HCT116 (cell line): ENCODE measurements around the gene OPCML. TPM values are rescaled to one million over a fixed set of nuclear protein-coding genes. Genes with fewer than 3 reads are reported as not detected.

Experiments
- ATAC-seq: fragments of 200-7000 bp; cut with Tn5 transposase; 2 replicates; pipeline ENCODE4 v1.9.1; 2020; ENCODE audit warnings: mild to moderate bottlenecking, moderate library complexity
- Bru-seq: library from RNA; stranded (reverse); fragments of 400-500 nt; gene quantifications from one replicate; lab custom pipeline; 2021; lab: Mats Ljungman, UMichigan
- BruChase-seq, 2 experiments: library from RNA; stranded (reverse); fragments of 400-500 nt; gene quantifications; one replicate each; lab custom pipeline; 2021; lab: Mats Ljungman, UMichigan
- BruUV-seq: library from RNA; stranded (reverse); fragments of 400-500 nt; replicated peaks from 2 replicates; lab custom pipeline; 2021; lab: Mats Ljungman, UMichigan
- CTCF ChIA-PET: fragments of 300-600 bp; sonication (Branson Sonifier 250); formaldehyde crosslinking; loops from one replicate; lab custom pipeline; 2021; ENCODE audit warnings: antibody characterized with exemption; lab: Charles Lee
- POLR2A ChIA-PET: fragments of 300-600, 350-600 bp; sonication (Branson Sonifier 250); formaldehyde crosslinking; loops from one replicate; lab custom pipeline; 2021; ENCODE audit warnings: antibody characterized with exemption; lab: Charles Lee
- RAD21 ChIA-PET, 2 experiments: fragments of 300-600 bp; sonication (Branson Sonifier 250); formaldehyde crosslinking; loops; one replicate each; lab custom pipeline; 2023; ENCODE audit warnings: low total read pairs in 2 of 2; ENCODE audit not compliant: uncharacterized antibody in 2 of 2, unreplicated experiment in 2 of 2, low non-redundant PET in 1 of 2; lab: Charles Lee
- DNase-seq: peaks from one replicate; pipeline ENCODE4 v3.0.0-alpha.2; 2010; ENCODE audit warnings: low read depth, low spot score
- H2AFZ ChIP-seq: fragments of 200-600 bp; shearing (Covaris generic), sonication (generic); 2 replicates; pipeline ENCODE4 v1.6.1; 2017; ENCODE audit warnings: low read depth, mixed run types, mixed read lengths, antibody characterized with exemption, low read length; ENCODE audit not compliant: poor library complexity, severe bottlenecking
- H3K27ac ChIP-seq: 2 replicates; pipeline ENCODE4 v1.5.1; 2012; ENCODE audit warnings: low read depth, low read length
- H3K27me3 ChIP-seq: fragments of 200-600 bp; sonication (generic); 2 replicates; pipeline ENCODE4 v1.6.1; 2016; ENCODE audit warnings: mixed run types, low read length, mixed read lengths; ENCODE audit not compliant: insufficient read depth
- H3K36me3 ChIP-seq, 2 experiments: fragments of 200-500 bp in 1 of 2; fragments of 200-600 bp in 1 of 2; sonication (Bioruptor generic) in 1 of 2; sonication (generic) in 1 of 2; 2 replicates each; pipeline versions ENCODE4 v1.5.1 to v1.6.1; 2014 to 2016; ENCODE audit warnings: low read length in 2 of 2, inconsistent platforms in 1 of 2, mixed read lengths in 1 of 2, mixed run types in 1 of 2; ENCODE audit not compliant: insufficient read depth in 2 of 2, control insufficient read depth in 1 of 2
- H3K4me1 ChIP-seq, 2 experiments: fragments of 200-600 bp in 1 of 2; sonication (generic) in 1 of 2; 2 replicates each; pipeline versions ENCODE4 v1.5.1 to v1.6.1; 2012 to 2017; ENCODE audit warnings: low read length in 2 of 2, inconsistent platforms in 1 of 2, mild to moderate bottlenecking in 1 of 2, mixed read lengths in 1 of 2, mixed run types in 1 of 2, moderate library complexity in 1 of 2; ENCODE audit not compliant: insufficient read depth in 2 of 2, control insufficient read depth in 1 of 2
- H3K4me2 ChIP-seq: fragments of 200-600 bp; sonication (generic); 2 replicates; pipeline ENCODE4 v1.6.1; 2017; ENCODE audit warnings: mixed run types, low read length, mixed read lengths
- H3K4me3 ChIP-seq, 2 experiments: fragments of 200-600 bp in 1 of 2; sonication (generic) in 1 of 2; replicated peaks in 1 of 2; 2 replicates each; pipeline ENCODE4 v1.5.1; 2011 to 2016; ENCODE audit warnings: low read length in 2 of 2, control low read depth in 1 of 2, low read depth in 1 of 2, mild to moderate bottlenecking in 1 of 2, mixed read lengths in 1 of 2, mixed run types in 1 of 2
- H3K79me2 ChIP-seq: fragments of 200-600 bp; sonication (generic); 2 replicates; pipeline ENCODE4 v1.6.1; 2017; ENCODE audit warnings: mild to moderate bottlenecking, mixed run types, low read length, moderate library complexity, mixed read lengths; ENCODE audit not compliant: insufficient read depth
- H3K9ac ChIP-seq: fragments of 200-600 bp; sonication (generic); 2 replicates; pipeline ENCODE4 v1.6.1; 2016; ENCODE audit warnings: low read length, mixed read lengths
- H3K9me2 ChIP-seq: fragments of 200-600 bp; sonication (generic), shearing (Covaris generic); 2 replicates; pipeline ENCODE4 v1.6.1; 2017; ENCODE audit warnings: mixed run types, mild to moderate bottlenecking, moderate library complexity; ENCODE audit not compliant: insufficient read depth
- H3K9me3 ChIP-seq, 2 experiments: fragments of 200-500 bp in 1 of 2; fragments of 200-600 bp in 1 of 2; sonication (Bioruptor generic) in 1 of 2; sonication (generic) in 1 of 2; 2 replicates each; pipeline ENCODE4 v1.6.1; 2014 to 2017; ENCODE audit warnings: low read length in 2 of 2, mixed read lengths in 2 of 2, inconsistent platforms in 1 of 2, low read depth in 1 of 2, mild to moderate bottlenecking in 1 of 2, mixed run types in 1 of 2, moderate library complexity in 1 of 2; ENCODE audit not compliant: control insufficient read depth in 1 of 2, insufficient read depth in 1 of 2
- H4K20me1 ChIP-seq: fragments of 200-600 bp; sonication (generic), shearing (Covaris generic); 2 replicates; pipeline ENCODE4 v1.6.1; 2017; ENCODE audit warnings: mixed run types, mild to moderate bottlenecking, moderate library complexity; ENCODE audit not compliant: insufficient read depth
- CBX3 ChIP-seq: IDR thresholded peaks from 2 replicates; pipeline ENCODE4 v1.6.1; 2012; ENCODE audit warnings: low read depth
- EGR1 ChIP-seq: IDR thresholded peaks from 2 replicates; pipeline ENCODE4 v1.6.1; 2012; ENCODE audit warnings: low read depth
- FOSL1 ChIP-seq: IDR thresholded peaks from 2 replicates; pipeline ENCODE4 v1.6.1; 2012; ENCODE audit warnings: low read depth
- POLR2A ChIP-seq: IDR thresholded peaks from 2 replicates; pipeline ENCODE4 v1.7.0; 2011; ENCODE audit warnings: borderline replicate concordance; ENCODE audit not compliant: insufficient read depth, insufficient read length; ENCODE audit errors: extremely low read depth
- POLR2AphosphoS5 ChIP-seq: IDR thresholded peaks from 2 replicates; pipeline ENCODE4 v1.6.1; 2011; ENCODE audit warnings: mild to moderate bottlenecking, low read depth, low read length, moderate library complexity
- RAD21 ChIP-seq: IDR thresholded peaks from 2 replicates; pipeline ENCODE4 v1.6.1; 2012; ENCODE audit warnings: low read depth, mild to moderate bottlenecking
- SRF ChIP-seq: IDR thresholded peaks from 2 replicates; pipeline ENCODE4 v1.6.1; 2012; ENCODE audit warnings: low read depth
- TCF7L2 ChIP-seq: IDR thresholded peaks from 2 replicates; pipeline ENCODE4 v1.7.0; 2011; ENCODE audit warnings: borderline replicate concordance, inconsistent platforms; ENCODE audit not compliant: insufficient read depth, insufficient read length; ENCODE audit errors: extremely low read depth
- YY1 ChIP-seq: IDR thresholded peaks from 2 replicates; pipeline ENCODE4 v1.6.1; 2011; ENCODE audit warnings: low read length, low read depth, moderate library complexity, mild to moderate bottlenecking; ENCODE audit not compliant: insufficient replicate concordance; ENCODE audit errors: extremely low read depth
- ZBTB33 ChIP-seq: IDR thresholded peaks from 2 replicates; pipeline ENCODE4 v1.6.1; 2011; ENCODE audit warnings: mild to moderate bottlenecking, low read length, moderate library complexity; ENCODE audit not compliant: insufficient replicate concordance; ENCODE audit errors: extremely low read depth
- intact Hi-C: fragments of 100-400 bp; cut with micrococcal nuclease; formaldehyde crosslinking; loops from 2 replicates; pipeline ENCODE4 v1.10.0; 2022
- long read RNA-seq: library from polyadenylated mRNA; unstranded; transcript quantifications from one replicate; pipeline ENCODE4 v2.0.0, GENCODE V29; 2021; ENCODE audit not compliant: unreplicated experiment
- polyA plus RNA-seq: library from polyadenylated mRNA; unstranded; fragments of >200 nt; gene quantifications from 2 replicates; pipeline ENCODE4 v1.2.1, GENCODE V29; 2012; ENCODE audit warnings: missing spikeins
- total RNA-seq: library from RNA; stranded (reverse); gene quantifications from one replicate; pipeline ENCODE4 v1.2.1, GENCODE V29; 2021; ENCODE audit not compliant: unreplicated experiment

Gene OPCML
- total RNA-seq, result not detected
- polyA plus RNA-seq, result not detected in 2 replicates
- Bru-seq, nascent RNA, result percentile 0 among the genes with signal in this experiment
- BruChase-seq, experiment 1, labeled RNA remaining after a 6-hour chase, result not detected
- BruChase-seq, experiment 2, labeled RNA remaining after a 2-hour chase, result percentile 0 among the genes with signal in this experiment
- long read RNA-seq, result 0 reads

DNA sequence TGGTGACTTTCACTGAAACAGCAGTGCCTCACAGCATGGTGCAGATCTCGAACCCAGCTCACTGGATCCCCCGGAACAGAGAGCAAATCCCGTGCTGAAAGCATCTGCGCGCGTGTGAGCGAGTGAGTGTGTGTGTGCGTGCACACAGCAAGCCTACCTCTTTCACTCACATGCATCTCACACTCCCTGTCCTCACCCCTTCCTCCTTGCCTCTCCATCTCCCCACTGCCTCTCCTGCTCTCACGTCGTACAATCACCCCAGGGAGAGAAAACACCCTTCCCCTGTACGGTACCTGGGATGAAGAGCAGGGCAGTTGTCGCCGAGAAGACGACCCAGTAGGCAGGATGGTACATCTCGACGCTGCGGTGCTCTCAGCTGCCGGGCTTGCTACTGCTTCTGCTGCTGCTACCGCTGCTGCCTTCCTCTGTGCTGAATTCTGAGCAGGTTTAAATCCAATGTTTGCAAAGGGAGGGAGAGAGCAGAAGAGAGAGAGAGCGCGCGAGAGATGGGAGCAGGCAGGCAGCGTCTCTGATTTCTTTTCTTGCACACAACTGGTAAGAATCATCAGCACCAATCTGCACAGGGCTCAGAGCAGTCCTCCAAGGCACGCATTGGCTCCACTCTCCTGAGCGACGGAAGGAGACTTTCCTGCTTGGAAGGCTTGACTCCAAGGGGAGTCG is at the start of gene OPCML:
Gene OPCML, minus strand, starts transcription at position 531 of the 681 bp plus-strand sequence.
- CTCF ChIA-PET, result no interaction called here
- Histone ChIP-seq H3K9me2 (no peaks in the 10 kb centered on the region), H2AFZ (no peak within 1 kb of the TSS), H3K36me3 (no peaks in the 10 kb centered on the region), H3K4me3 (no peak within 1 kb of the TSS), H3K9ac (no peak within 1 kb of the TSS), H3K27ac (no peak within 1 kb of the TSS), H4K20me1 (no peaks in the 10 kb centered on the region), H3K4me1 (no peaks in the 10 kb centered on the region), H3K4me2 (no peak within 1 kb of the TSS)
- no TSS peak for BruUV-seq
- ATAC-seq, result no peak
- no peak for TF ChIP-seq CBX3
- TF ChIP-seq POLR2A, result no peak
- no peak for TF ChIP-seq YY1
- no peak for TF ChIP-seq SRF
- no peak for TF ChIP-seq TCF7L2
- no peak for TF ChIP-seq RAD21
- no peak for TF ChIP-seq FOSL1
- TF ChIP-seq POLR2AphosphoS5, result no peak
- no peak for TF ChIP-seq ZBTB33
- TF ChIP-seq EGR1, result no peak
- TF ChIP-seq, all 23 proteins: peak for 0
- intact Hi-C loops, result no loop called here
- ChIA-PET POLR2A (no interaction called here), RAD21 (no interaction called here)
- DNase-seq, result no peak
- Histone ChIP-seq H3K27me3 (no peaks in the 10 kb centered on the region), H3K9me3 (peaks cover 0 to 8% of the 10 kb centered on the region in 2 experiments; a peak in 2 of 4 replicates), H3K79me2 (no peaks in the 10 kb centered on the region)
